NCI-H128 (cell line): ENCODE measurements around the gene FUT4.
"Not testable (repeated sequence)": the region's sequence is repeated elsewhere in the genome, so short reads cannot be mapped to it uniquely, and the experiment has no call there.

Experiments
- DNase-seq: peaks from one replicate; lab custom pipeline; 2025; ENCODE audit not compliant: unreplicated experiment; lab: John Stamatoyannopoulos, UW

The FUT4 gene

DNA sequence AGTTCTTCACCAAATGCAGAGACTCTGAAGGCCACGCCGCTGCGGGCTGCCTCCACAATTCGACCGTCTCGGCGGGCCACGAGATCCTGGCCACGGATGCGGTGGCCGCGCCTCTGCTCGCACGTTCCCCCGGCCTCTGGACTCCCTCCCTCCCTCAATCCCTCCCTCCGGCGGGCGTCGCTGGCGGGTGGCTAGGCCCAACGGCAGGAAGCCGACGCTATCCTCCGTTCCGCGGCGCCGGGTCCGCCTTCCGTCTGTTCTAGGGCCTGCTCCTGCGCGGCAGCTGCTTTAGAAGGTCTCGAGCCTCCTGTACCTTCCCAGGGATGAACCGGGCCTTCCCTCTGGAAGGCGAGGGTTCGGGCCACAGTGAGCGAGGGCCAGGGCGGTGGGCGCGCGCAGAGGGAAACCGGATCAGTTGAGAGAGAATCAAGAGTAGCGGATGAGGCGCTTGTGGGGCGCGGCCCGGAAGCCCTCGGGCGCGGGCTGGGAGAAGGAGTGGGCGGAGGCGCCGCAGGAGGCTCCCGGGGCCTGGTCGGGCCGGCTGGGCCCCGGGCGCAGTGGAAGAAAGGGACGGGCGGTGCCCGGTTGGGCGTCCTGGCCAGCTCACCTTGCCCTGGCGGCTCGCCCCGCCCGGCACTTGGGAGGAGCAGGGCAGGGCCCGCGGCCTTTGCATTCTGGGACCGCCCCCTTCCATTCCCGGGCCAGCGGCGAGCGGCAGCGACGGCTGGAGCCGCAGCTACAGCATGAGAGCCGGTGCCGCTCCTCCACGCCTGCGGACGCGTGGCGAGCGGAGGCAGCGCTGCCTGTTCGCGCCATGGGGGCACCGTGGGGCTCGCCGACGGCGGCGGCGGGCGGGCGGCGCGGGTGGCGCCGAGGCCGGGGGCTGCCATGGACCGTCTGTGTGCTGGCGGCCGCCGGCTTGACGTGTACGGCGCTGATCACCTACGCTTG, at the start of gene FUT4:
Gene FUT4, plus strand, starts transcription at position 227 of the 951 bp plus-strand sequence. Its CDS starts 213 bp downstream, at position 440.
- peak; percentile 60 for DNase-seq

DNA sequence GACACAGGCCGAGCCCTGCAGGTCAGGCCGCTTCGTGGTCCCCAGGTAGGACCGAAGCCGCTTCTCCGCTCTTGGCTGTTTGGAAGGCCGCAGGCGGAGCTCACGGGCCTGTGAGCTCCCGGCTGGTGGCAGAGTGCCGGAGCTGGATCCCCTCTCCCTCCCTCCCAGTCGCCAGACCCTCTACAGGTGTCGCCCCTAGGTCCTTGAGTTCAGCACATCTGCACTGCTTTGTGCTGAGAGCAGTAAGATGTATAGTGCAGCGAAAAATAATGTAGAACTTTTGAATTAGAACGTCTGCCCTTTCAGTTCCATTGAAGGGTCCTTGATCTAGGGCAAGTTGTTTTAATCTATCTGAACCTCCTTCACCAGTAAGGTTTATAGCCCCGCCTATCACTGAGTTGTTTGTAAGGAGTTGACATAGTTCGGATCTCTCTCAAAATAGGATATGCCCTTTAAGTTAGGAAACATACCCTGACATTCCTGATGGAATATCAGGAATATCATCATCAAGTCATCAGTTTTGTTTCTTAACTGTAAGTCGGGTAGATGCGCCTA, 49.5 kb upstream of the FUT4 start:
- no peak for DNase-seq

DNA sequence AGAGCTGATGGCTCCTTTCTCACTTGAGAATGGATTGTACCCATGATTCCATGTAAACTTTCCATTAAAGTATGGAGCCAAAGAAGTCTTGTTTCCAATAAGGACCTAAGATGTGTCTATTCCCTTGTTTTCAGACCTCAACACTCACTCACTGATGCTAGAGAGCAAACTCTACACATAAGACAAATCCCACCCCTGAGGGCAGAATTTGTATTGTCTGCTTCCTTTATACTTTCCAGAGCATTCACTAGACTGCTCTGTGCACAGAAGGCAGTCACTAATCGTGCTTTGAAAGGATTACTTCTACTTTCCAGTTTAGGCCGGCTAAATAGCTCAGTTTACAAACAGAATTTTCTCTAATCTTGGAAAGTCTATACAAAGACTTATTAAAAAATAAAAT, 43.5 kb upstream of the FUT4 start:
- no peak for DNase-seq

DNA sequence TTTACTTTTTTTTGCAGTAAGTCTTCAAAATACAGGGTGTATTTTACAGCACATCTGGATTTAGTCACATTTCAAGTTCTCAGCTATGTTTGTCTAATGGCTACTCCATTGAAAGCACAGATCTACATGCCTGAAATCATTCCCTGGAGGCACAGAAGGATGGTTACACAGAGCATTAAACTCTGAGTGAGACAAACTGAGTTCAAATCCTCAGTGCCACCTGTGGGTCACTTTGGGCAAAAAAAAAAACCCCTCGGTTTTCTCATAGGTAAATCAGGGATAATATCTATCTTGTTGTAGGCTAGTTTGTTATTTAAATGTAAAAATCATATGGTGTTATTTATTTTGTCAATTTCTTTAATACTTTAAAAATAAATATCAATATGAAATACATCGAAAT, 42.2 kb upstream of the FUT4 start:
- no peak for DNase-seq

DNA sequence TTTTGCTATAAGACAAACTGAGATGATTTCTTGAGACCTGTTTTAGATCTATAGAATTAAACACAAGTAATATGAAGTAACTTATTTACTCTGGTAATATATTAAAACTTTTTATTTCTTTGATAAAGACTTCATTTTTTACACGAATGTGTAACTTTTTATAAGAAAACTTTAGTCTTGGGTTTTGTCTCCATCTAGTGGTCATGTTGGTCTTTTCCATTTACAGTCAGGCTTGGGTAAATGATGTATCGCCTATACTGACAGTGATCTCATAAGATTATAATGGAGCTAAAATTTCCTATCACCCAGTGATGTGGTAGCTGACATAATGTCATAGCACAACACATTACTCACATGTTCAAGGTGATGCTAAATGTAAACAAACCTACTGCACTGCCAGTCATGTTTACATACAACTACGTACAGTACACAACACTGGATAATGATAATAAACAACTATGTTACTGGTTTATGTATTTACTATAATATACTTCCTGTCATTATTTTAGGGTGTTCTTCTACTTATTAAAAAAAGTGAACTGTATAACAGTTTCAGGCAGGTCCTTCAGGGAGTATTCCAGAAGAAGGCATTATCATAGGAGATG, 38.9 kb upstream of the FUT4 start:
- no peak for DNase-seq

GRCh38 chr11:94506513-94506912, 37.2 kb upstream of the FUT4 start:
- not testable (repeated sequence) for DNase-seq

DNA sequence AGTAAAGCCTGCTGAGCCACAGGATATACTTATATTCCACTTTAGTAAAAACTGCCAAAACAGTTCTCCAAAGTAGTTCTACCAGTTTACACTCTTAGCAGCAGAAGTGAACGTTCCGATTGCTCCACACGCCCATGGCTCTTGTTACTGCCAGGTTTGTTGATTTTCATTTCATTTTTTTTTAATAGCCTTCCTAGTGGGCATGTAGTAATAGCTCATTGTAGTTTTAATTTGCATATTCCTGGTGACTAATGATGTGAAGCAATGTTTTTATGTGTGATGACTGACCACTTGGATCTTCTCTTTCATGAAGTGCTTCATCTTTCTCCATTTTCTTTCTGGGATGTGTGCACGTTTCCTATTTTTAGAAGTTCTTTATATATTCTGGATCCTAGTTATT, 36.2 kb upstream of the FUT4 start:
- no peak for DNase-seq

DNA sequence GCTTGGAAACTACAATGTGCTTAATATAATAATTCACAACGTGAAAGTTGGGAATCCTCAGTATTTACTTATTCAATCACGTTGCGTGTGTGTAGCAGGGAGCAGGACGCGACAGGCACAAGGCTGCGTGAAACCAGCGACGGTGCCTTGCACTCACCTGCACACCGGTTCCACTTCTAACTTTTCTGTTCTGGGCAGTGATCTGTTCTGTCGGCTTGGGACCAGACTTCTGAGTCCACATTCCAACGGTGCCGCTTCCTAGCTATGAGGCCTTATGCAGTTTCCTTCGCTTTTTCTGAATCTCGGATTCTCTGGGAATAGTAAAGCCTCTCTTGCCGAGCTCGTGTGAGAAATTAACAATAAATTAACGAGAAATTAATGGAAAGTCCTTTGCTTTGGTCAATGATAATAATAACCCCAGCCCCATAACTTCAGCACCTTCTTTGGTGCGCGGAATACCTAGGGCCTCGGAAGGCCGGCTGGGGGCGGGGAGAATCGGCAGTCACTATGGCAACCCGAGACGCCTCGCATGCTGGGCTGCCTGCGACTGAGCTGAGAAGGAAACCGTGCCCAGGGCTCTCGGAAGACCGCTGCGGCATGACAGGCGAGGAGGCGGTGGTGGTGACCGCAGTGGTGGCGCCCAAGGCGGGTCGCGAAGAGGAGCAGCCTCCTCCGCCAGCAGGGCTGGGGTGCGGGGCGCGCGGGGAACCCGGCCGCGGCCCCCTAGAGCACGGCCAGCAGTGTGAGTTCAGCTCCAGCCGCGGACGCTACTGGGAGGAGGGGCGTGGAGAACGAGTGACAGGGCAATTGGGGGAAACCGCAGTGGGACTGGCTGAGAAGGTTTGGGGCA, 31.6 kb upstream of the FUT4 start, which contains the start of gene C11orf97:
Gene C11orf97, plus strand, starts transcription at position 530 of the 850 bp plus-strand sequence. Its CDS starts 68 bp downstream, at position 598.
- no peak for DNase-seq

DNA sequence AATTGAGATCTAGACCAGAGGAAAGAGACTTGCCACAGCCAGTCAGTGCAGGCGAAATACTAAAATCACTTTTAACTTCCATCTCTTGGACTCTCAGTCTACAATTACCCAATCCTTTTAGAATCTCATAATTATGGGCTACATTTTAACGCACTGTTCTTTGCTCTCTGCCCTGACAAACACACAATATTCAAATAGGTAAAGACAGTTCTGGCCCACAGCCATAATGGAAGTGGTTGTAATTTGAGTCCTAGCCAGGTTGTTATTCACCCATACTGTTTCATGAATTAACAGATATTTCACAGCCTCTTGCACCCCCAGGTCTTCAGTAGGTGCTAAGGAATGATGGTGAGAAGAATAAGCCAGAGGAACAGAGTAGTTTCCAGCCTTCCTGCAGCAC, 30.6 kb upstream of the FUT4 start:
- peak; percentile 60 for DNase-seq

- DNase-seq = no peak
These were observed 28.3 kb upstream of the FUT4 start for GRCh38 chr11:94515398-94515797.

DNA sequence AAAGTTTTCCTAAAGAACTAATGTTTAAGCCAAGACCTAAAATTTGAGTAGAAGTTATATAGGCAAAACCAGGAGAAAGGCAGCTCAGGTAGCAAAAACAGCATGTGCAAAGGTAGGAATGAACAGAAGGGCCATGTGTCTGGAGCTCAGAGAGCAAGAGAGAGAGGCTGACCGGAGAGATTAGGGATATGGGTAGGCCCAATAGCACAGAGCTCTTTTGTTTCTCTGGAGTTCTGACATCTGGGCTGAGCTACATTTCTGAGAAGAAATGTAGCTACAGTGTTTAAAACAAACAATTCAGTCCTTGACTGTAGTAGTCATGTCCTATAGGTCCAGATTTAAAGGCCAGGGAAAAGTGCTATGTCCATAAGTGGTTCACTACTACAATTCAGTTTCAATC, 27.0 kb upstream of the FUT4 start:
- no peak for DNase-seq

DNA sequence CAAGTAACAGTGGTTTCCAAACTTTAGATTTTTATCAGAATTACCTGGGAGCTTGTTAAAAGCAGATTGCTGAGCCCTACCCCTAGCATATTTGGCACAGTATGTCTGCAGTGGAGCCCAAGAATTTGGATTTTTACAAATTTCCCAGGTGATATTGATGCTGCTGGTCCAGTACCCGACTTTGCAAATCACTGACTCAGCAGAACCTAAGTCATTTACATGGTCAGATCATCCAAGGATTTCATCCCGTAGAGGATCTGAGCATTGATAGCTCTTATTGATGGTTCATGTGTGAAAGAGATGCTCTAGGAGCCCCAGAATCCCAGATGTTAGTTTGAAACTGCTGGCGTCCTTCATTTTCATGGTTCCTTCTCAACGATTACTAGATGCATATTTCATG, 25.4 kb upstream of the FUT4 start:
- no peak for DNase-seq

DNA sequence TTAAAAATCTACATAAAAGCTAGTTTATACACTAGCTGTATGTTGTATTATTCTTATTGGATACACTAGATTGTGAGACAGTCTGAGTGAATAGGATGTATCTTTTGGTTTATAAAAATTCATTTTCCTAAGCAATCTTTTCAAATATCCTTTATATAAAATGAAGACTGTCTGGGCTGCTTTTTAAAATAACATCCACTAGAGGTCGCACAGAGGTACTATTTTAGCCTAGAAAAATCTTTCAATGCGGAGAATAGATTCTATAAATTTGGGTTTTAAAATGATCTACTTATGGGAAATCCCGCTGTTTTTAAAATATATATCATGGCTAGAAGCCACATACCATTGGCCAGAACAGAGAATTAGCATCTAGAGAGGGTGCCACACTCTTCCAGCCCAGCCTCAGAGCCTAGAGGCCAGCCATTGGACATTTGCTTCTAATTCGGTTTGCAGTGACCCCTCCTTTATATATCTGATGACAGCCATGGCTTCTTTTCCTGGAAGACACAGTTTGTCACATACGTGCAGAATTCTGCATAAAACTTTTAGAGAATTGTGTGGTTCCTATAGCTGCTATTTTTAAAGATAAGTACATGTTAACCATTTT, 24.1 kb upstream of the FUT4 start:
- DNase-seq = no peak

GRCh38 chr11:94521684-94522083, 22.0 kb upstream of the FUT4 start:
- no peak for DNase-seq

- DNase-seq = no peak
These were observed 19.4 kb upstream of the FUT4 start for GRCh38 chr11:94524341-94524740.

DNA sequence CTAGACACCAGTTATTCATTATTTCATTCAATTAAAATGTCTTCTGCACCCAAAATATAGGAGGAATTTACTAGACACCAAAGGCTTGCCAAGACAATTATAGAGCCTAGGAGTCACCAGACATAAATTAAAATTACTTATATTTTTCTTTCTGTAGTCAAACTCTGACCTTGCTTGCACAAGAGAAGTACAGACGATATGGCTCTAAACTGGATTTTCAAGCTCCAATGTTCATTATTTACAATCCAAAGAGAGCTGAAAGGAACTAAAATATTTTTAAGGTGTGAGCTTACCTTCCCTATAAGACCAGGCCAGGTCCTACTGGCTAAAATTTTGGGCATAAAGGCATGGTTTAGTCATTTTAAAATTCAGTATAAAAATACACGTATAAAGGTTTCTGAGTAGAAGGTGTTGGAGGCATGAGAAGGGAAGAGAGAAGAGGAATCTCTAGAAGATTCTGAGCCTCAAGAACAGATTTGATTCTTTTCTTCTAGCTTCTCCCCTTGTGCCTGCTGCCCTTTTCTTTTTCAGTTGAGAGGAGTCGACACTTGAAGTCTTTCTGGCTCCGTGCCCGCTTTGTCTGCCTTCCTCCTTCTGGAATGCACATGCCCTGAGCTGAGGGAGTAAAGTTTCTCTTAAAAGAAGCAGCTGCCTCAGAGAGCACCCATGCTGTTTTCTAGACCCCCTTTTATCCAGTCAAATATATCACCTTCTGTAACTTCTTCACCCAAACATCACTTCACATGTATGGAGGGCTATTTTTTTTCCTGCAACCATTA, 18.0 kb upstream of the FUT4 start:
- DNase-seq = no peak

DNA sequence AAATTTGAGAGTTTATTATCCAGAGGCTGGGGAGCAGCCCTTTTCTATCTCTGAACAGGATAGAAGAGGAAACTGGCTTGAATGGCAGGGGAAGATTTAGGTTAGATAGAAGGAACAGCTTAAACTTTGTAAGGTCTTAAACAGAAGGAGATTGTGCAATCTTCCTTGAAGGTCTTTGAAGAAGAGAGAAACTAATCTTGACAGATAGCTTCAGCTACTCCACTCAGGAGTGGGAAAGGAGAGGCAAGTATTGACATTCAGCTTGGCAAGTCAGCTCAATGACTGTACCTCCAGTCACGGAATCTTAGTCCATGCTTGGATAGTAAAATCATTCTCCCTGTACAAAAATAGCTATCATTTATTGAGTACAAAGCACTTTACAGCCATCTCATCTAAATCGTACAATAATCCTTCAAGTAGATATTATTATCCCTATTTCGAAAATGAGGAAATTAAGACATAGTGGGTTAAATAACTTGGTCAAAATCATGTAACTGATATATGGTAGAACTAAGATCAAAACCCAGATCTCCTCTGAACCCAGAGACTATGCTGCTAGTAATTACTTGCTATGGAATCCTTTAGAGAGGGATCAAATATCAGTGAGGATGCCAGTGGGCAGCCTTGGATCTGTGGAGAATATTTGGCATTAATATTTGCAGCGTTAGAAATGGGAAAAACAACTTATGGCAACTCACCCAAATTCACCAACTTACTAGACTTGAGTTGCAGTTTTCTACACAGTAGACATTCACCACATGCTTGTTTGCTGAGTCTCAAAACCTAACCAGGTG, 16.9 kb upstream of the FUT4 start:
- no peak for DNase-seq

DNA sequence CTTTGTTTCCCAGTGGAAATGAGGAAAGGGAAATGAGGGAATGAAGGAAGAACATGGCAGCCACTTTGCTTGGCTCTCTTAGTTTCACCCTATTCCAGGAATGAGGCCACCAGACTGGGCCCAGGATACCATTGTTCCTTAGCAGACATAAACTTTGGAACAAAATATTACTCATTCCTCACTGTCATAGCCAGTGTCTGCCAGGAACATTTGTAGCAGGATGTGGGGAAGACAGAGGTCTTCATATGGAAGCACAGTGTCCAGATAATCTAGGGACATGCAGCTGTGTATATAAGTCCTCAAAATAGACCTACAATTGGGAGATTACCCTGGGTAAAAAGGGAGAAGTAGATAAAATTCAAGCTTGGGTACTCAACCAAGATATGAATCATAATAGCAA, 15.2 kb upstream of the FUT4 start:
- DNase-seq = no peak

DNA sequence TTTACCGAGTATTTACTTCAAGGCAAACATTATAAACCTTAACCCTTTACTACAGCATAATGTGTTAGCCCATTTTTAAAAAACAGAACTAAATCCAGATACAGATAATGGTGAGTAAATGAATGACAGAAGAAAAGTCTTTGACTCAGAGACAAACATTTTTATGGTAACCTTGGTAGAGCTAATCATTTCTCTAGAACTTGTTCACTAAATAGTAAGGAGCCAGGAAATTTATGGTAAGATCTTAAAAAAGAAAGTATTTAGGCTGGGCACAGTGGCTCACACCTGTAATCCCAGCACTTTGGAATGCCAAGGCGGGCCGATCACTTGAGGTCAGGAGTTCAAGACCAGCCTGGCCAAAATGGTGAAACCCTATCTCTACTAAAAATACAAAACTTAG, 11.5 kb upstream of the FUT4 start:
- no peak for DNase-seq
